Measurements from ENCODE around the gene MLLT3.

MLLT3 gene

DNA sequence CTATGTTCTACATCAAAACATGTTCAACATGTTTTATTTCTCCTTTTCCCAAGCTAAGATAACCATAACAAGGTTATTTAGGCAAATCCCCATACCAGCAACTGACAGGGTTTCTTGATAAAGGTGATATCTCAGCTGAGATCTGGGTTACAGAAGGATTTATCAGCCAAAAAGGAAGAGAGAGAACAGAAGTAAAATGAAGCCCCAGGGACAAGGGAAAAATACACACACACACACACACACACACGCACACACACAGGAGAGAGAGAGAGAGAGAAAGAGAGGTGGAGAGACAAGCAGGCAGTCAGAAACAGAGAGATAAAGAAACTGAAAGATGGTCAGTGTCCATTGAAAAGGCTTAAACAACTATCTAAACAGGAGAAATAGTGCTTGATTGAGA lies 19.7 kb upstream of the MLLT3 start:
- TF ChIP-seq ZNF274 (IDR thresholded peaks at IDR 0.05; ENCODE audit: low read depth, low read length): no peak
- no peak overlapping the region for H3K4me3 ChIP-seq (ENCODE audit: low read length)

DNA sequence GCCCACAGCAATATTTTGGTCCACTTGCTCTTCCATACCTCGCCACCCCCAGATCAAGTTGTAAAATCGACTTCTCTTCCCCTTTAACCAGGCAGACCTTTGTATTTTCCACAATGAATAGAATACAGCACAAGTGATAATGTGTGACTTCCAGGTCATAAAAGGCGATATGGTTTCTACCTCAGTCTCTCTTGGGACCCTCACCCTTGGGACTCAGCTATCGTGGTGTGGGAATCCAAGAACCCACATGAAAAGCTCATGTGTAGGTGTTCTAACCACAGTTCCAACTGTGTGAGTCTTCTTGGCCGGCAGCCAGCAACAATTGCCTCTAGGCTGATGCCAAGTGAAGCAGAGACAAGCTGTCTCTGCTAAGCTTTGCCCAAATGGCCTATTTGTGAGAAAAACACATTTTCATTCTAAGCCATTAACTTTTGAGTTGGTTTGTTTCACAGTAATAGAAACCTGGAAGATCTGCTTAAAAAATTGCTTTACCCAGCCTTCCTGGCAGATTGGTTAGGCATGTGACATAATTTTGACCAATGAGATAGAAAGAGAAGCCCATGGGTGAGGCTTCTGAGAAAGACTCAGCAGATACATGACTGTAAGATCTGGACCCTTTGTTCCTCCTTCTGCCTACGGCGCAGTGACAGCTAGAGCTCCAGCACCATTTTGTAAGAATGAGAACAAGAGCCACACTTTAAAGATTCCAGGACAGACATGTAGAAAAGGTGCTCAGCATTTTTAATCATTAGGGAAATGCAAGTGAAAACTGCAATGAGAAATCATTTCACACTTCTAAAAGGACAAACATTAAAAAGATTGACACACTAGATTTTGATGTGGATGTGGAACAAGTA lies 18.3 kb upstream of the MLLT3 start:
- TF ChIP-seq ZNF274 (IDR thresholded peaks at IDR 0.05; ENCODE audit: low read depth, low read length): no peak
- H3K4me3 ChIP-seq (ENCODE audit: low read length): no peak overlapping the region

DNA sequence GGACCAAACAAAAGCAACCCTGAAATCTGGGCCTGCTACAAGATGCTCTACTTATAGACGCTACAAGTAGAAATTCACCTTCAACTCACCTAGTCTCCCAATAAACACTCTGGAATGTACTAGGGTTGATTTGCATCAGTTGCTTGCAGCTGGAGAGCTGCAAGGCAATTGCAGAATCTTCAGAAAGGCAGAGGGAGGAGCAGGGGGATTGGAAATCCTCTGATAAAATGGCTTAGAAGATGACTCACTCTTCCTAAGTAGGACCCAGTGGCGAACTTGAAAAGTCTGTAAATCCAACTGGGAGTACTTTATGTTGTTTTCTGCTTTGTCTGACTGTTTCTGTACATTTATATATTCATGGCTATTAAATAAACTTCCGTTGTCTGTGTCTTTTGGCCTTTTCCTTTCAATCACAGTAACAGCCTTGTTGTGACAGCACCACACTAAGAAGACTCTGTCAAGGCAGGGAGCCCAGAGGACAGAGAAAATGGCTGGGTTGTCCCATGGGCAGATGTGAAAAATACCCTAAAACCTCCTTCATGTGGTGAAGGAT lies 14.7 kb upstream of the MLLT3 start:
- TF ChIP-seq ZNF274 (IDR thresholded peaks at IDR 0.05; ENCODE audit: low read depth, low read length): no peak
- H3K4me3 ChIP-seq (ENCODE audit: low read length): no peak overlapping the region

DNA sequence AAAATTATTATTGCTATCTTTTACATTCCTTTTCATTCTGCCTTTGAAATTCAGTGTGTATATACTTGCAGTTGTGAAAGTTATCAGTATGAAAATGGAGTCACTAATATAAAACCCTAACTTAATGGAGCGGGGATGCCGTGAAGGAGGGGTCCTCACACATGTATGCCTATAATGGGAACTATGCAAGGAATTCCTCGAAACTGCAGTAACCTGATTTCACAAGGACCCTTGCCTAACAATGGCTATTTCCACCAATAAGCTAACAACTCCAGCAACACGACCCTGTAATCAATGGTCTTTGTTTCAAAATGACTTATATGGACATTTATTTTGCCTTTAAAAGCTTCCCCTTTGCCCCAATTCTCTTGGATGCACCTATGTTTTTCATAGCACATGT lies 12.6 kb upstream of the MLLT3 start:
- TF ChIP-seq ZNF274 (IDR thresholded peaks at IDR 0.05; ENCODE audit: low read depth, low read length): no peak
- no peak overlapping the region for H3K4me3 ChIP-seq (ENCODE audit: low read length)

DNA sequence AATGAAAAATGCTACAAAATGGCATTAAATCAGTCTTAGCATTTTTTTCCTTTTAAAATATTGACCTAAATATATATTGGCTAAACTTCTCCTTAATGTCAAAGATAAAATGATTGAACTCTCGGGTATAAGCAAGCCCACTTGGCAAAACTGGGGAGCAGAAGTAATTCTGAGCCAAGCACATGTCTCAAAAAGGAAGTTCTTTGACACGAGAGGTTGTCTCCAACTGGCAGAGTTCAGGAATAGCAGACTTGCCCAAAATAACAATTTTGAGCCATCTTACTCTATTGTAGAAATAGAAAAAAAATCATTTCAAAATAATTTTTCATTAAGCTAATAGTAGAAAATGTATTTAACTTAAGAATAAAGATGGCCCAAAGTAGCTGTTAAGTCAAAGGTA lies 10.4 kb upstream of the MLLT3 start:
- H3K4me3 ChIP-seq (ENCODE audit: low read length): no peak overlapping the region
- no peak for TF ChIP-seq ZNF274 (IDR thresholded peaks at IDR 0.05; ENCODE audit: low read depth, low read length)

DNA sequence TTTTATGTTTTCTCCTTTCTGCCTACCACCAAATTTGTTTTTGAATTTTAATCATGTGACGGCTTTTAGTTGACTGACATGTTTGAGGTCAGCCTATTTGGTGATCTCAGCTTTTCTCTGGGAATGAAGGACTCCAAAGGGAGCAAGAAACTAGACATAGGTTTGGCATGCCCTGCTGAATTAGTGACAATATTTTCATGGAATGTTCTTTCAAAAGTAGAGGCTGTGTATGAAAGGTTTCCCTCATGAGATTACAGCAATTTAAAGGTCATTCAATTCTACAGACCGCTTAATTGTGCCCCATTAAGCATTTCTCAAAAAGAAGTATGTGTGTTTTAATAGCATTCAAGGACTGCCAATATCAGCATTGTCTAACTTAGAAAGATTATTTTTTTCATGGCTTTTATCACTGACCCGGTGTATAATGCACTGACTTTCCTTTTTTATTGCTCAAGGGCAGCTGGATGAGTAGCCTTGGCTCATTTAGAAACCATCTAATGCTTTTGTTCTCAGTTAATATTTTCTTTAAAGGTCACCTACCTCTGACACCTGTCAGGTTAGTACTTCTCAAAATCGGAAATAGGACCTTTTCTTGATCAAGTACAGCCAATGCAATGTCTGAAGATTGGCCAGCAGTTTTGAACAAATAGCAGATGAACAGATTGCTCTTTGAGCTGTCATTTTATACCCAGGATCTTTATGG lies 8.1 kb upstream of the MLLT3 start:
- no peak for TF ChIP-seq ZNF274 (IDR thresholded peaks at IDR 0.05; ENCODE audit: low read depth, low read length)
- no peak overlapping the region for H3K4me3 ChIP-seq (ENCODE audit: low read length)

DNA sequence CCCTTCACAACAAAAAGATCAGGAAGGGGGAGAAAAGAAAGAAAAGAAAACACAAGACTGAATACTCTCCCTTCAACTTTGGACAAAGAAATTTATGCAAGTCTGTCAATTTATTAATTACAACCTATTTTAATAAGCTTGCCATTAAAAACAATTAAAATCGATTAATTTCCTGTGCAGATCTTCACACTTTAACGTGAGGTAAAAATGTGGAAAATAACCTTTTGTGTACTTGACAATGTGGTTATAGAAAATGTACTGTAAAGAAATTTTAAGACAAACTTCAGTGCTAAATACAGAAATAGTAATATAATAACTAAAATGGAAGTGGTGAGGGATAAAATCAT lies 2.7 kb upstream of the MLLT3 start:
- H3K4me3 ChIP-seq (ENCODE audit: low read length): peak overlapping the region; percentile 68; the same call in 1 of the 2 replicates

DNA sequence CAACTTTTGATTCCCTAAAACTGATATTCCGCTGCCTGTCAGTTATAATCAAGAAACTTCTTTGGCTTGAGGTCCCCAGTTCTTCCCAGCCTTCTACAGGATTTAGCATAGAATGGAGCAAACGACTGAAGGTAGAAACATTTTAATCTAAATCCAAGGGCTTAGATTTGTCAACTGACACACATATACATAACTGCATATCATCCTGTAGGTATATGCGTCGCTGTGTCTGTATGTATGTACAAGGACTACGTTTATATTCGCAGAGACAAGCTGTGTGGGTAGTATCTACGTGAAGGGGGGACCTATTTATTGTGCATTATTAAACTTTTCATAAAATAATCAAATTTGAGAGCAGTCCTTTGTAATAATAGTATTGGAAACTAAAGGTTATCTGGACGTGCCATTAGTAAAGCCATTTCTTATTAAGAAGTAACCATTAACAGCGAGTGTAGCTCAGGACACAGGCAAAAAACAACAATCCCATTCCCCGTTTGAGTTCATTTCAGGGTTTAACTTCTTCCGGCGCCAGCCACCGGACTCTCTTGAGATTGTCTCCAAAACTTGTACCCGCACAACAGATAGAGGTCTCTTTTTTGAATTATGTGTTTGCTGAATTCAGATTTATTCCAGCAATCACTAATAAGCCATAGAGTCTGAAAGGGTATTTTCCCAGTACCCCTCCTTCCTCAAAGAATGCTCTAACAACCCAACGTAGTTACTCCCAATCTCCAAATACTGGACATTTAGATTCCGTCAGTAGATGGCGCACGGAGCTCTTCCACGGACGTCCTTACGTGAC lies 2.1 kb upstream of the MLLT3 start:
- peak overlapping the region; percentile 68 for H3K4me3 ChIP-seq (ENCODE audit: low read length)
- no peak for TF ChIP-seq ZNF274 (IDR thresholded peaks at IDR 0.05; ENCODE audit: low read depth, low read length)

More for the DNA sequence above, 2.7 kb upstream of the MLLT3 start:
- no peak for TF ChIP-seq ZNF274 (IDR thresholded peaks at IDR 0.05; ENCODE audit: low read depth, low read length)

DNA sequence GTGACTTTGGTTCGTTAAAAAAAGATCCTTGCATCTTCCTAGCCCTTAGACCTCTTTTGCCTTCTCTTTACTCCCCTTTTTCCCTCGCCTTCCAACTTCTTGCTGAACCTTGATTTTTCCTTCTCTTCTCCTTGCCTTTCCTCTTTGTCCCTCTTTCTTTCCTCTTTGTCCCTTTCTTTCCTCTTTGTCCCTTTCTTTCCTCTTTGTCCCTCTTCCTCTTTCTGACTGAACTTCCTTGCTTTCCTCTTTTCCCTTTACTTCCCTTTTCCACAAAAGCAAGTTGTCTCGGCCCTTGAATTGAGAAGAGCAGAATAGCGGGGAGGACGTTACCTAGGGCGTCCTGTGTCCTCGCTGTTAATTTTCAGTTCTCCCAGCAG lies 1.4 kb upstream of the MLLT3 start:
- no peak for TF ChIP-seq ZNF274 (IDR thresholded peaks at IDR 0.05; ENCODE audit: low read depth, low read length)

DNA sequence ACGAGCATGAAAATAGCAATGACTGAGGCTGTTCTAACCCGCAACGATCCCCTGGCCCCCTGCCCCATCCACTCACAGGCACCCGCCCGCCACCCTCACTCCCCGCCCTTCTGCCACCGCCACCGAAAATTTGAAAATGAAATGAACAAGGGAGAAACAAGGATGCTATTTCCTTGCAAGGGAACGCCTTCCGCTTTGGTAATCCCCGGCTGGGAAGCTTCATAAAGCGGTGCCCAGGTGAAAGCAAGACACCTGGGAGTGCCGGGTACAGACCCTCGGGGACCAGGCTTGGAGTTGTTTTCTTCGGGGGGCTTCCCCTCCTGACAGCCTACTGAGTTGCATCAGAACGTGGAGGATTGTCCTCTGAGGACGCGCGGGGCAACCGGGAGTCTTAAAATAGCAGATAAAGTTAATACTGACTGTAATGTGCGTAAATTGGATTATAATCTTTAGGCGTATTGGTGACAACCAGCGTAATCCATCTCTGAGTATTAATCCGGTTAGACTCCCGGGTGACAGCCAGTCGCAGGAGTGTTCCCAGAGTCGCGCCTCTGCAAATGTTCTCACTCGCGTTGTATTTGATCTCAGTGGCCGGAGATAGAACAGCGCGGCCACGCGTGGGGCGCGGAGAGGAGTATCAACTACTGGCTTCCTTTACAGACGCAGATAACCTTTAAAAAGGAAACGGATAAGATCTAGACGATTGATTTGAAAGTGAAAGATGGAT lies 885 bp upstream of the MLLT3 start:
- H3K4me3 ChIP-seq (ENCODE audit: low read length): peak overlapping the region; percentile 68
- TF ChIP-seq ZNF274 (IDR thresholded peaks at IDR 0.05; ENCODE audit: low read depth, low read length): no peak

More for the DNA sequence above, 1.4 kb upstream of the MLLT3 start:
- peak overlapping the region; percentile 68 for H3K4me3 ChIP-seq (ENCODE audit: low read length)

DNA sequence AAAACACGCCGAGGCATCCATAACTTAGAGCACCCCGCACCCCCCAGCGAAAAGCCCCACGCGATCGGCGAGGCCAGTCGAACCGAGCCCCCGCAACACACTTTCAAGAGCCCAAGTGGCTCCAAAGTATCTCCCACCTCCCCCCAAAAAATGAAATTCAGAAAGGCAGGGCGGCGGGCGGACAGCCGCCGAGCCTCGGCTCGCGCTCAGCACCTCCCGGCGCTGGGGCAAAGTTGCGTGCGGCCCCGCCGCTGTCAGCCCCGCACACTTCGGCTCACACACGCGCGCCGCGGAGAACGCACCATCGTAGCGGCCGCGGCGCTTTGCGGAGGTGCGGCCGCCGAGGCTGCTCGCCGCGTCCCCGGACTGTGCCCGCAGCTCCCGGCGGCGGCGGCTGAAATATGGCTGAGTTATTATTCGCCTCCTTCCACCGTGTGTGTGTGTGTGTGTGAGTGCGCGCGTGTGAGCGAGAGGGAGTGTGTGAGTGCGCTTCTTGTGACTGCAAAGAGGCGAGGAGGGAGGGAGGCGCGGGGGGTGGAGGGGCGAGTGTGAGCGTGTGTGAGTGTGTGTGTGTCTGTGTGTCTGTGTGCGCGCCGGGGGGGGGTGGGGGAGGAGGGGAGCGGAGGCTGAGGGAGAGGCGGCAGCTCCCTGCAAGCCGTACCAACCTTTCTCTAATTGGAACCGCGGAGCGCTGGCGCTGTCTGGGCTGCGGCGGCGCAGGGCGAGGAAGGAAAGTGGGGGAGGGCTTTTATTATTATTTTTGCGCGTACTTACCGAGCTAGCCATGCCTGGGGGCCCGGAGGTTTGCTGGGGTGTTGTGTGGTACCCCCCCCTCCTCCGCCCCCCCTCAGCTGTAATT lies 599 bp downstream of the MLLT3 start:
- no peak for TF ChIP-seq ZNF274 (IDR thresholded peaks at IDR 0.05; ENCODE audit: low read depth, low read length)
- peak overlapping the region; percentile 91 for H3K4me3 ChIP-seq (ENCODE audit: low read length)

DNA sequence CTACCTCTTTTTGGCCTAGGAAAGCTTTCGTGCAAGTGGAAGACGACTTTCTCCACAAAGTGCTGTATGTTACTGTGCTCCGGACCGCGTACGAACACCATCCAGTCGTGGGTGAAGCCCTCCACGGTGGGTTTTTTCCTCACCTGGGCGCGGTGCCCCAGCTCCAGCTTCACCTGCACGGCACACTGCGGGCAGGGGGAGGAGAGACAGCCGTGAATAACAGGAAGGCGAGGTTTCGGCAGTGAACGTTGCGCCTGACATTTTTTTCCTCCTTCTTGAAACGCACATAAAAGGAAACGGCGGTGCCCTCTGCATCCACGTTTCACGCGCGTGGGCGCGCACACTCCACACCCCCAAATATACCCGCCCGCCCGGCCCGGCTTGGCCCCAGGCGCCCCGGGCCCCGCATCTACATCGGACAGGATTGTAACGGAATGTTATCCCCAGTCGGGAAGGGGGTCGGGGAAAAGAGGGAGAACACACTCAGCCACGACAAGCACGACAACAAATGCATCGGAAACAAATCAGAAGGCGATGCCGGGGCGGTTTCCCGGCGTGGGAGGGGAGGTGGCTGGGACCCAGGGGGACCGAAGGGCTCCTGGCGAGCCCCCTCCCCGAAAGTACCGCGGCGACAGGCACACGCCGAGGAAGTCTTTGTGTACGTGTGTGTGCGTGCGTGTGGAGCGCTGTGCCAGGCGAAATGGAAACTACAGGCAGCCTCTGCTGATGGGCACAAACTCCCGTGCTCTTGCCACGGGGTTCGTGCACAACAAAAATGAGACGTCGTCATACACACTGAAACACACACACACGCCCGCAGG lies 1.4 kb downstream of the MLLT3 start:
- peak overlapping the region; percentile 91 for H3K4me3 ChIP-seq (ENCODE audit: low read length)
- TF ChIP-seq ZNF274 (IDR thresholded peaks at IDR 0.05; ENCODE audit: low read depth, low read length): no peak

Measured in GM08714 (cell line).